ENCODE measurements around the gene RILPL1. TPM values are rescaled to one million over a fixed set of nuclear protein-coding genes. Genes with fewer than 3 reads are reported as not detected.

The RILPL1 gene
- total and polyA plus RNA-seq, 9 of the 15 experiments (the other 6 are each of a cell fraction or from before 2014, with no cell fraction given) = 0.25 to 10.6 (median 8.6) TPM

DNA sequence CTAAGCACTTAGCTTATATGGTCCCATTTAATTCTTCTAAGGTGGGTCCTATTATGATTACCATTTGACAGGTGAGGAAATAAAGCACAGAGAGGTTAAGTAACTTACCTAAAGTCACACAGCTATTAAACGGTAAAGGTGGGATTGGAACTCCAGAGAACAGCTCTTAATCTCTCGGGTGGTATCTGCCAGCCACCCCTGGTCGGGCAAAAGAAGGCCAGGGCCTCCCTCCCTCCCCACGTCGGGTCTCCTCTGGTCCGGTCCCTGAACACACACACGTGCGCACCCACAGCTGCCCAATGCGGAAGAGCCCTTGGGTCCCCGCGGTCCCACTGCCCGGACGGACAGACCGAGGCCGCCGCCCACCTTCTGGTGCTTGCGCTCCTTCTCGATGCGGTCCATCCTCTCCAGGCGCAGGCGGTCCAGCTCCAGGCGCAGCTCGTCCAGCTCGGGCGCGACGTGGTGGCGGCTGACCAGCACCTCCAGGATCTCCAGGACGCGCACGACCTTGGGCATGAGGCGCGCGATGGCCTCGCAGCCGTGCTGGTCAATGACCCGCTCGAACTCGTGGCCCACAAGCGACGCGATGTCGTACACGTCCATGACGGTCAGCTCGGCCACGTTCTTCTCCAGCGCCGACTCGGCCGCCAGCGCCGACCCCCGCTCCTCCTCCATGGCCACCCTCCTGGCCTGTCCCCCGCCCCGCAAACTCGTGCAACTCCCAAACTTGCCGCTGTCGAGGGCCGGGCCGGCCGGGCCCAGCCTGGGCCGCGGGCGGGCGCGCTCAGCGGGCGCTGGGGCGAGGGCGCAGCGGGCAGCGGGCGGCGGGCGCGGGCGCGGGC, 490 bp downstream of the RILPL1 start (continued):
- TF ChIP-seq ZNF318 (IDR thresholded peaks at IDR 0.05; ENCODE audit: borderline replicate concordance in 1 of 2, low read depth in 1 of 2) = no peak
- TF ChIP-seq, protein P1, sequence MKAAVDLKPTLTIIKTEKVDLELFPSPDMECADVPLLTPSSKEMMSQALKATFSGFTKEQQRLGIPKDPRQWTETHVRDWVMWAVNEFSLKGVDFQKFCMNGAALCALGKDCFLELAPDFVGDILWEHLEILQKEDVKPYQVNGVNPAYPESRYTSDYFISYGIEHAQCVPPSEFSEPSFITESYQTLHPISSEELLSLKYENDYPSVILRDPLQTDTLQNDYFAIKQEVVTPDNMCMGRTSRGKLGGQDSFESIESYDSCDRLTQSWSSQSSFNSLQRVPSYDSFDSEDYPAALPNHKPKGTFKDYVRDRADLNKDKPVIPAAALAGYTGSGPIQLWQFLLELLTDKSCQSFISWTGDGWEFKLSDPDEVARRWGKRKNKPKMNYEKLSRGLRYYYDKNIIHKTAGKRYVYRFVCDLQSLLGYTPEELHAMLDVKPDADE (conservative IDR thresholded peaks at IDR 0.05; ENCODE audit: control insufficient read depth, low read depth, low read length) = no peak
- TF ChIP-seq NCOA6 (IDR thresholded peaks at IDR 0.05) = no peak
- peak; percentile 96 for TF ChIP-seq MGA (IDR thresholded peaks at IDR 0.05)

Data from K562 (cell line).